SH-SY5Y (cell line): ENCODE data around the gene ATG10.

ENCODE experiments used
- GATA2 ChIP-seq: IDR thresholded peaks from 2 replicates; pipeline ENCODE4 v1.6.1; 2011; ENCODE audit warnings: mild to moderate bottlenecking, low read depth, low read length
- GATA3 ChIP-seq: IDR thresholded peaks from 2 replicates; pipeline ENCODE4 v1.6.1; 2011; ENCODE audit warnings: low read depth, mild to moderate bottlenecking, low read length, moderate library complexity

- no peak for TF ChIP-seq GATA2
- no peak for TF ChIP-seq GATA3
Measured at GRCh38 chr5:82023644-82024043, 51.8 kb downstream of the ATG10 start.
